Type B pancreatic cell (in vitro differentiated cells): Measurements from ENCODE around the gene NUP153. TPM values are rescaled to one million over a fixed set of nuclear protein-coding genes. Genes with fewer than 3 reads are reported as not detected.

ENCODE experiments used
- DNase-seq: peaks from one replicate; pipeline ENCODE4 v3.0.0; 2021; ENCODE audit warnings: mixed read lengths; ENCODE audit not compliant: unreplicated experiment; ENCODE audit errors: extremely low spot score
- H3K27ac Mint-ChIP-seq: 2 replicates; pipeline ENCODE4 v1.8.0; 2021; ENCODE audit warnings: mild to moderate bottlenecking, mixed read lengths
- H3K27me3 Mint-ChIP-seq: 2 replicates; pipeline ENCODE4 v1.8.0; 2021; ENCODE audit warnings: mixed read lengths
- H3K36me3 Mint-ChIP-seq: 2 replicates; pipeline ENCODE4 v1.8.0; 2021; ENCODE audit warnings: mixed read lengths
- H3K4me1 Mint-ChIP-seq: one replicate; pipeline ENCODE4 v1.8.0; 2021; ENCODE audit warnings: mixed read lengths; ENCODE audit not compliant: unreplicated experiment
- H3K4me3 Mint-ChIP-seq: 2 replicates; pipeline ENCODE4 v1.8.0; 2021; ENCODE audit warnings: mild to moderate bottlenecking, mixed read lengths
- H3K9me3 Mint-ChIP-seq: 2 replicates; pipeline ENCODE4 v1.8.0; 2021; ENCODE audit warnings: mixed read lengths
- CTCF ChIP-seq: fragments of 200-600 bp; sonication (generic); conservative IDR thresholded peaks from 2 replicates; pipeline ENCODE4 v1.5.0; 2021; ENCODE audit warnings: antibody characterized with exemption, mild to moderate bottlenecking
- total RNA-seq: library from RNA; stranded (reverse); gene quantifications from 2 replicates; pipeline ENCODE4 v1.2.1, GENCODE V29; 2021; ENCODE audit warnings: low replicate concordance

The NUP153 gene
- total RNA-seq, 1 donor from 2014 or later = 51.8 TPM

DNA sequence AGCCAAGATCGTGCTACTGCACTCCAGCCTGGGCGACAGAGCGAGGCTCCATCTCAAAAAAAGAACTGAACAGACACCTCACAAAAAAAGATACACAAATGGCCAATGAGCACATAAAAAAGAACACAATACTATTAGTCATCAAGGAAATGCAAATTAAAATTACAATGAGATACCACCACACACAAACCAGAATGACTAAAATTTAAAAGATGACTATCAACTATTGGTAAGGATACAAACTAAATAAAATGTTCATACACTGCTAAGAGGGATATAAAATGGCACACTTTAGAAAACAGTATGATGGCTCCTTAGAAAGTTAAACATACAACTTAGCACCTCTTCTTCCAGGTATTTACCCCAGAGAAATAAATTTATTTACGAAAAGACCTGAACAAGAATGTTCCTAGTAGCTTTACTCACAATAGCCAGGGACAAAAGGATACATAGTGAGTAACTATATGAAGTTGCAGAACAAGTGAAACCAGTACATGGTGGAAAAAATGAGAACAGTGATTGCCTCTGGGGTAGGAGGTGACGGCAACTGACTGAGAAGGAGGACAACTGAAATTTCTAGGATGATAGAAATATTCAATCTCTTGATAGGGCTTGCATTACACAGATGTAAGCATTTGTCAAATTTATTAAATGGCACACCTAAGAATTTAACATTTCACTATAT is 53.4 kb downstream of the NUP153 start:
- Mint-ChIP-seq H3K4me1 (peaks cover 8% of the 10 kb centered on the region), H3K4me3 (no peak overlapping the region), H3K9me3 (no peaks in the 10 kb centered on the region), H3K36me3 (peaks cover 39% of the 10 kb centered on the region), H3K27me3 (no peaks in the 10 kb centered on the region), H3K27ac (peak overlapping the region; percentile 79)
- TF ChIP-seq CTCF = no peak
- no peak for DNase-seq

DNA sequence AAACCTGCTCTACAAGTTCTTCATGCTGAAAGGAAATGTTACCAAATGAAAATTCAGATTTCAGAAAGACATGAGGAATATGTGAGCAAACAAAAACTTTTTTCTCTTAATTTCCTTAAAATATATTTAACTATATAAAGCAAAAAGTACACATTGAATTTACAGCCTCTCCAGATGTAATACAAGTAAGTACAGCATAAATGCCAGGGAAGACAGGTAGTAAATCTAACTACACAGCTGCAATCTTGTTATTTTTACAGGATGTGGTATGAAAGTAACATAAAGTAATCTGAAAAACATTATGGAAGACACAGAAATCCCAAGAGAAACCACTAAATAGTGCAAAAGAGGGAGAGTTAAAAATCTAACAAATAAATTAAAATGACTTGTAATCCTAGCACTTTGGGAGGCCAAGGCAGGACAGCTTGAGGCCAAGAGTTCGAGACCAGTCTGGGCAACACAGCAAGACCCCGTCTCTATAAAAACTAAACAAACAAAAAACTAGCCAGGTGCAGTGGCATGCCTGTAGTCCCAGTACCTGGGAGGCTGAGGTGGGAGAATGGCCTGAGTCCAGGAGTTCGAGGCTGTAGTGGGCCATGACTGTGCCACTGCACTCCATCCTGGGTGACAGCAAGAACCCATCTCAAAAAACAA is 55.9 kb downstream of the NUP153 start:
- Mint-ChIP-seq H3K36me3 (peaks cover 39% of the 10 kb centered on the region), H3K27ac (no peak overlapping the region)
- DNase-seq = no peak

DNA sequence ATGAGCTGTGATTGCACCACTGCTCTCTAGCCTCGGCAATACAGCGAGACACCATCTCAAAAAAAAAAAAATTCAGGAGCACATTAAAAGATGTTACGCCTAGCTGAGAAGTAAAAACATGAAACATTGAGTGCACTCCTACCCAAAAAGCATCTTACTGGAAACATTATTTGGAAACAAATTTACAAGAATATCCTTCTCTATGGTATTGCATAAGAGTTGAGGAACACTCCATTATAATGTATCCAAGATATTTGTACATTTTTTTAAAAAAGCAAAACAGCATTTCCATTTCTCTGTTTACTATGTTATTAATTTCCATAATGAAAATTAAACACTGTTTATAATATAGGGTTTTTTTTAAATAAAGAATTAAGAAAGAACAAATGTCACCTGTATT is 58.0 kb downstream of the NUP153 start:
- no peaks in the 10 kb centered on the region for H3K9me3 Mint-ChIP-seq
- H3K4me1 Mint-ChIP-seq = no peaks in the 10 kb centered on the region
- DNase-seq = no peak
- no peak overlapping the region for H3K4me3 Mint-ChIP-seq
- no peaks in the 10 kb centered on the region for H3K27me3 Mint-ChIP-seq
- no peak for TF ChIP-seq CTCF
- no peak overlapping the region for H3K27ac Mint-ChIP-seq
- H3K36me3 Mint-ChIP-seq = peaks cover 38% of the 10 kb centered on the region

More for the DNA sequence above, 55.9 kb downstream of the NUP153 start:
- Mint-ChIP-seq H3K4me1 (no peaks in the 10 kb centered on the region), H3K4me3 (no peak overlapping the region), H3K9me3 (no peaks in the 10 kb centered on the region), H3K27me3 (no peaks in the 10 kb centered on the region)
- TF ChIP-seq CTCF = no peak

GRCh38 chr6:17640477-17640917 is 66.2 kb downstream of the NUP153 start:
- no peak for TF ChIP-seq CTCF
- H3K36me3 Mint-ChIP-seq = peaks cover 55% of the 10 kb centered on the region
- no peaks in the 10 kb centered on the region for H3K4me1 Mint-ChIP-seq
- H3K27ac Mint-ChIP-seq = peak overlapping the region; percentile 1
- H3K9me3 Mint-ChIP-seq = no peaks in the 10 kb centered on the region
- H3K27me3 Mint-ChIP-seq = no peaks in the 10 kb centered on the region
- no peak for DNase-seq
- H3K4me3 Mint-ChIP-seq = no peak overlapping the region

GRCh38 chr6:17638212-17638715 is 68.5 kb downstream of the NUP153 start:
- DNase-seq = no peak
- no peaks in the 10 kb centered on the region for H3K9me3 Mint-ChIP-seq
- H3K27ac Mint-ChIP-seq = peak overlapping the region; percentile 19
- TF ChIP-seq CTCF = no peak
- peaks cover 49% of the 10 kb centered on the region for H3K36me3 Mint-ChIP-seq
- H3K4me1 Mint-ChIP-seq = no peaks in the 10 kb centered on the region
- H3K4me3 Mint-ChIP-seq = no peak overlapping the region
- no peaks in the 10 kb centered on the region for H3K27me3 Mint-ChIP-seq
